ENCODE measurements around the gene PIP4K2C.

Gene PIP4K2C

DNA sequence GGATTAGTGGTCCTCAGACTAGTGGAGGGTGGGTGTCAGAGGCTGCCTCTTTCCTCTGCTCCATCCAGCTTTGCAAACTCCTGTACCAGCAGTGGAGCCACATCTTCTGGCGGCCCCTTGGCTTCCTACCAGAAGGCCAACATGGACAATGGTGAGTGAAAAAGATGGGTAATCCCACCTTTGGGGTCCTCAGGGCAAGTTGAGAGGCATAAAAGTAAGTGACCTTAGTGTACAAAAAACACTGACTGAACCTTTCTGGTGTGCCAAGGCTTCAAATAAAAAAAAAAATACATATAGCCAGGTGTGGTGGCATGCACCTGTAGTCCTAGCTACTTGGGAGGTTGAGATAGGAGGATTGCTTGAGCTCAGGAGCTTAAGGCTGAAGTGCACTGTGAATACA is 9.2 kb upstream of the PIP4K2C start:
- no peak for DNase-seq (ENCODE audit: low spot score)
- TF ChIP-seq, protein P1, sequence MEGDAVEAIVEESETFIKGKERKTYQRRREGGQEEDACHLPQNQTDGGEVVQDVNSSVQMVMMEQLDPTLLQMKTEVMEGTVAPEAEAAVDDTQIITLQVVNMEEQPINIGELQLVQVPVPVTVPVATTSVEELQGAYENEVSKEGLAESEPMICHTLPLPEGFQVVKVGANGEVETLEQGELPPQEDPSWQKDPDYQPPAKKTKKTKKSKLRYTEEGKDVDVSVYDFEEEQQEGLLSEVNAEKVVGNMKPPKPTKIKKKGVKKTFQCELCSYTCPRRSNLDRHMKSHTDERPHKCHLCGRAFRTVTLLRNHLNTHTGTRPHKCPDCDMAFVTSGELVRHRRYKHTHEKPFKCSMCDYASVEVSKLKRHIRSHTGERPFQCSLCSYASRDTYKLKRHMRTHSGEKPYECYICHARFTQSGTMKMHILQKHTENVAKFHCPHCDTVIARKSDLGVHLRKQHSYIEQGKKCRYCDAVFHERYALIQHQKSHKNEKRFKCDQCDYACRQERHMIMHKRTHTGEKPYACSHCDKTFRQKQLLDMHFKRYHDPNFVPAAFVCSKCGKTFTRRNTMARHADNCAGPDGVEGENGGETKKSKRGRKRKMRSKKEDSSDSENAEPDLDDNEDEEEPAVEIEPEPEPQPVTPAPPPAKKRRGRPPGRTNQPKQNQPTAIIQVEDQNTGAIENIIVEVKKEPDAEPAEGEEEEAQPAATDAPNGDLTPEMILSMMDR (IDR thresholded peaks at IDR 0.05; ENCODE audit: extremely low read depth, missing control alignments), result no peak

DNA sequence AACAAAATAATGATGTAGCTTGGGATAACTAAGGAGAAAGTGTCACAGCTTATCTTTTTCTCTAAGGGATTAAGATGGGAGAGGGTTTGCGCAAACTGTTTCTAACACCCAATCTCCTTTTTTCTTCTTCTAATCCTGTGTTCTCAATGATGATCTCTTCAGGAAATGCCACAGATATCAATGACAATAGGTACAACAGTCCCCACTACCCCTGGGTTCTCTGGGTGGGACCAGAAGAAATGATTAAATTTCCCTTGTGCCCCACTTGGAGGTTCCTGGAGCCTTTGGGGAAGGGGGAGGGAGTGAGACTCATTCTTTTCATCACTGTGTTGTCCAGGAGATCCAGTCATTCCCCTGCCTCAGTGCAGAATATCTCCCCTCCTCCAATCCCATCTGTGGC is 8.6 kb upstream of the PIP4K2C start:
- DNase-seq (ENCODE audit: low spot score), result no peak
- TF ChIP-seq, protein P1 (IDR thresholded peaks at IDR 0.05; ENCODE audit: extremely low read depth, missing control alignments), result no peak

DNA sequence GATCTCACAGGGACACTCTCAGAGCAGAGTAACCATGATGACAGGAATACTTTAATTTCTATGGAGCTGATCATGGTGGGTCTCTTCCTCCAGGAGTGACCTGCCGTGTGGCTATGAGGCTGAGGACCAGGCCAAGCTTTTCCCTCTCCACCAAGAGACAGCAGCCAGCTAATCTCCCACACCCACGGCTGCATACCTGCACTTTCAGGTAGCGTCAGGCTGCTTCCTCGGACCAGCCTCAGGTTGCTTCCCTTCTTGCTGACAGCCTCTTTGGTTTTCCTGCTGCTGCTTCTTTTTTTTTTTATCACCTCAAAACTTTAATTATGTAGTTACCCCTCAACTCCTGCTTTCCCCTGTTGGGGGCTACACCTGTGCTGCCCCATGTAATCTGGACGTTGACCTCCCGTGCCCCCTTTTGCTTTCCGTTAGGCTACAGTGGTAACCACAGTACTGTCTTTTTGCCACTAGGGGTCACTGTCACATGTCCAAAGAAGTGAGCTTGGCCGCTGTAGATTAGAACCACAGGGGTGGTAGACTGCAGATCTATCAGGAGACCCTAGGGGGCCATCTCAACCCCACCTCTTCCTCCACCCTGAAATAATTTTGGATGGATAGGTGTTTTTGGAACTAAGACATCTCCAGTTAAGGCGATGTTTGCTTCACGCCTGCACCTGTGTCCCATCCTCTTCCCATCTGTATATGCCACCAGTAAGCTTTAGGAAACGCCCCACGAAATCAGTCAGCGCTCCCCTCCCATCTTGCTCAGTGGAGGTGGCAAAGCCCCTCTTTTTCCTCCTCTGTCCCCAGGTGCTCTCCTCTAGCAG is 7.8 kb upstream of the PIP4K2C start:
- TF ChIP-seq, protein P1 (IDR thresholded peaks at IDR 0.05; ENCODE audit: extremely low read depth, missing control alignments), result peak; percentile 75

DNA sequence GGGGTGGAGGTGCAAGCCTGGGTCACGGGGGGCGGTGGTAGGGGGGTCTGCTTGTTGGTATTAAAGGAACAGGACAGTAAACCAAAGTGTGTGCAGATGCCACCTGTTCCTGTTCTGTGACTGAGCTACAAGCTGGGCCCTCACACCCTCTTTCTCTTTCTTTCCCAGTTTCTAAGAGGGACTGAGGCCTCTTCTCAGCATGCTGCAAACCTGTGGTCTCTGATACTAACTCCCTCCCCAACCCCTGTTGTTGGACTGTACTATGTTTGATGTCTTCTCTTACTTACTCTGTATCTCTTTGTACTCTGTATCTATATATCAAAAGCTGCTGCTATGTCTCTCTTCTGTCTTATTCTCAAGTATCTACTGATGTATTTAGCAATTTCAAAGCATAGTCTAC is 6.9 kb upstream of the PIP4K2C start:
- DNase-seq (ENCODE audit: low spot score), result no peak
- TF ChIP-seq, protein P1 (IDR thresholded peaks at IDR 0.05; ENCODE audit: extremely low read depth, missing control alignments), result no peak

More for the DNA sequence above, 7.8 kb upstream of the PIP4K2C start:
- DNase-seq (ENCODE audit: low spot score), result peak; percentile 89

DNA sequence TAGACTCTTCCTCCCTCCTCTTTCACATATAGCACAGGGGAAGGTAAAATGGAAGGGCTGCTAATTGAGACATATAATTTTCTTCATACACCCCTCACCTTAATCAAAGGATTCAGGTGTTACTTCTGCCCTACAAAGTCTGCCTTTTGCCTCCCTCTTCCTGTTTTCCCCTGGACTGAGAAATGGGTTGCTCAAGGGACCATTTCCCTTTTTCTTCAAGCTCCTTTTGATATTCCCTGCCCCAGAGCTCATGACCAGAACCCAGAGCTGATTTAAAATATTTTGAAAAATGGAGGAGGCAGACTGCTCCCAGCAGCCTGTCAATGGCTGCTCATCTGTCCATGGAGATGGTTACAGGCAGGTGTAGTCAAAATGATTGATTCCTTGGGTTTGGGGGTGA is 6.3 kb upstream of the PIP4K2C start:
- TF ChIP-seq, protein P1 (IDR thresholded peaks at IDR 0.05; ENCODE audit: extremely low read depth, missing control alignments), result no peak
- no peak for DNase-seq (ENCODE audit: low spot score)

DNA sequence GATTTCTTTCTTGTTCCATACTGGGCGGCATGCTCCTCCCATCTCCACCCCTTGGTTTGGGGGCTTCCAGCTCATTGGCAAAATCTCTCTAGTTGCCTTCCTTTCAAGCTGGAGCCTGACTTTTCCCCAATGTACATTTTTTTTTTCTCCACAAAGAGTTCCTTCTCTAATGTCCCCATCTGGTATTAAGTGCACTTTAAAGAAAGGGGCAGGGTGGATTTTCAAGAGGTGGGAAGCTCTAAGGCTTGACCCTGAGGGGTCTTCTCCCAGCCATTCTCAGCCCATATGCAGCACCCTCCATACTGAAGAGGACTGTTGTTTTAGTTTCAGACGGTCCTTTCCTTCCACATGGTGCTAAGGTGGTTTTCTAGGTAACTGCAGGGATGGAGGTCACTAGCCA is 5.8 kb upstream of the PIP4K2C start:
- DNase-seq (ENCODE audit: low spot score), result no peak
- TF ChIP-seq, protein P1 (IDR thresholded peaks at IDR 0.05; ENCODE audit: extremely low read depth, missing control alignments), result no peak

DNA sequence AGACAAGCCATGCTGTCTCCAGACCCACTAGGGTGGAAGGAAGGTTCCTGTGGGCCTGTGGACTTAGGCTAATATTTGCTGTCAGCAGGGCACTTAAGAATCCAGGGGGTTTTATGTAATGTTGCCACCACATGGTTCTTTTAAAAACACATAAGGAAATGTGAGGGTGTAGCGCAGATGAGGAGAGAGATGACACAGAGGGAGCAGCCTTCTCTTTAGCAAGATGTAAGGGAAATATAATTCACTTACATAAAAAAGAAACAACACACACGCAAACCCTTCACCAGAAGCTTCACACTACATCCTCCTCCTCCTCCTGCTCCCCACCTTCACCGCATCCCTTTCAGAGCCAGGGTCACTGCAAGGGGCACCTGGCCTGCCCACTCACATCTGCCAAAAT is 4.9 kb upstream of the PIP4K2C start:
- no peak for DNase-seq (ENCODE audit: low spot score)
- TF ChIP-seq, protein P1 (IDR thresholded peaks at IDR 0.05; ENCODE audit: extremely low read depth, missing control alignments), result no peak
